DLD1 (cell line): ENCODE measurements around the gene RANGRF.
"Not testable (repeated sequence)": the region's sequence is repeated elsewhere in the genome, so short reads cannot be mapped to it uniquely, and the experiment has no call there.

ENCODE experiments used
- in situ Hi-C: cut with HindIII; loops from 2 replicates; pipeline ENCODE4 v1.10.0; 2017; ENCODE audit warnings: low sequenced_read_pairs

RANGRF gene, protein sequence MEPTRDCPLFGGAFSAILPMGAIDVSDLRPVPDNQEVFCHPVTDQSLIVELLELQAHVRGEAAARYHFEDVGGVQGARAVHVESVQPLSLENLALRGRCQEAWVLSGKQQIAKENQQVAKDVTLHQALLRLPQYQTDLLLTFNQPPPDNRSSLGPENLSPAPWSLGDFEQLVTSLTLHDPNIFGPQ

GRCh38 chr17:8288336-8289102 lies at the start of gene RANGRF:
Gene RANGRF (plus strand): TSS chr17:8288670. CDS start chr17:8288789, 119 bp downstream.
- in situ Hi-C loops: no loop called here

DNA sequence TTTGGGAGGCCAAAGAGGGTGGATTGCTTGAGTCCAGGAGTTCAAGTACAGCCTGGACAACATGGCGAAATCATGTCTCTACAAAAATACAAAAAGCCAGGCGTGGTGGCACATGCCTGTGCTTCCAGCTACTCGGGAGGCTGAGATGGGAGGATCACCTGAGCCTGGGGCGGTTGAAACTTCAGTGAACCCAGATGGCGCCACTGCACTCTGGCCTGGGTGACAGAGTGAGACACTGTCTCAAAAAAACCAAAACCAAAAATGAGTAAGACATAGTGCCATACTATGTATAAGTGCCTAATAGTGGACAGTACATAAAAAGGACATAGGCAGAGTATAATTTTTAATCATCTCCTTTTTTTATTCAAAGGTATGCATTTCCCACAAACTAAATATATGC lies 44.6 kb upstream of the RANGRF start:
- in situ Hi-C loops: no loop called here

DNA sequence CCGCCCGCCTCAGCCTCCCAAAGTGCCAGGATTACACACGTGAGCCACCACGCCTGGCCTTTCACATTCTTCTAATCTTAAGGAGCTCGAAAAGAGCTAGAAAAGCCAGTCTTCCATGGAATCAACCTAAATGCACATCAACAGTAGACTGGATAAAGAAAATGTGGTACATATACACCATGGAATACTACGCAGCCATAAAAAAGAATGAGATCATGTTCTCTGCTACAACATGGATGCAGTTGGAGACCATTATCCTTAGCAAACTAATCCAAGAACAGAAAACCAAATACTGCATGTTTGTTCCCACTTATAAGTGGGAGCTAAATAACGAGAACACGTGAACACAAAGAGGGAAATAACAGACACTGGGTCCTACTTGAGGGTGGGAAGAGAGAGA lies 43.7 kb upstream of the RANGRF start:
- in situ Hi-C loops: no loop called here

- in situ Hi-C loops: no loop called here
These were observed 39.5 kb upstream of the RANGRF start, which contains the start of gene PFAS for GRCh38 chr17:8248751-8249607. Gene PFAS (plus strand): TSS chr17:8249289. CDS start chr17:8253938, 4,649 bp downstream.

DNA sequence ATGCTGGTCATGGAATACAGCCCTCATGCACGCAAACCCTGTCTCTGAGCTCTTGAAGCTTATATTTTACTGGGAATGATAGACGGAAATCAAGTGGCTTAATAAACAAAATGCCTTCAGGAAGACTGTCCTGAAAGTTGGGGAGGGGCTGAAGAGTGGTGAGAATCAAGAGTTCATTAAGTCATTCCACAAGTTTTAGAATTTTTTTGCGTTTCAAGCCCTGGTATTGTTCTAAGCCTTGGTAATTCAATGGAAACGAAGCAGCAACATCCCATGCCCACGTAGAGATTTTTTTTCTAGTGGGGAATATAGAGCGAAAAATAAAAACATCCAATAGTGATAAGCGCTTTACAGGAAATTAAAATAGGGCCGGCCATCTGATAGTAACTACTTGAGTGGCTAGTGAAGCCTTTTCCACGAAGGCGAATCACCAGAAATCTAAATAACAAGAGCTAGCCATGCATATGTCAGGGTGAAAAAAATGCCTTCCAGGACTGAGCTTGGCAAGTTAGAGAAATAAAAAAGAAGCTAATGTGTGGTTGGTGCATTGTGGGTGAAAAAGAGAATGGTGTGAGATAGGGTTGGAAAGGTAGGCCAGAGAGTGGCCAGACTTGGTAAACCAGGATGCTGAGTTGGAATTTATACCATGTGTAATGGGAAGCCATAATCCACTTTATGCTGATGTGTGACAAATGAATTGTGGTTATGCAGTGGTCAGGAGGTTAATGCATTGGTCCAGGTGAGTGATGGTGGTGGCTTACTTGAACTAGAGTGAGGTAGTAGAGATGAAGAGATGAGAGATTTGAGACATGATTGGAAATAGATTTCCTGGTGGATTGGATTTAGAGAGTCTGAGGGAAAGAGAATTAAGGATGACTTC lies 38.6 kb upstream of the RANGRF start:
- in situ Hi-C loops: no loop called here

GRCh38 chr17:8251411-8251810 lies 37.1 kb upstream of the RANGRF start:
- in situ Hi-C loops: not testable (repeated sequence)

GRCh38 chr17:8253801-8254200 lies 34.7 kb upstream of the RANGRF start:
- in situ Hi-C loops: no loop called here

GRCh38 chr17:8254881-8255280 lies 33.6 kb upstream of the RANGRF start:
- in situ Hi-C loops: no loop called here

- in situ Hi-C loops: no loop called here
These were observed 33.0 kb upstream of the RANGRF start for GRCh38 chr17:8255499-8255898.

DNA sequence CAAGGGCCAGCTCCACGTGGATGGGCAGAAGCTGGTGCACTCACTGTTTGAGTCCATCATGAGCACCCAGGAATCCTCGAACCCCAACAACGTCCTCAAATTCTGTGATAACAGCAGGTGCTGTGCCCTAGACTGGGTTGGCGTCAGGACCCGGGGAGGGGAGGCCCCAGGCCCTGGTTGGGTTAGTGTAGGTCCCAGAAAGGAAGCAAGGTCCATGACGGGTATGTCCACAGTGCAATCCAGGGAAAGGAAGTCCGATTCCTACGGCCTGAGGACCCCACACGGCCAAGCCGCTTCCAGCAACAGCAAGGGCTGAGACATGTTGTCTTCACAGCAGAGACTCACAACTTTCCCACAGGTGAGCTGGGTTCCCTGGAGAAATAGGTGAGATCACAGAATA lies 32.2 kb upstream of the RANGRF start:
- in situ Hi-C loops: no loop called here

DNA sequence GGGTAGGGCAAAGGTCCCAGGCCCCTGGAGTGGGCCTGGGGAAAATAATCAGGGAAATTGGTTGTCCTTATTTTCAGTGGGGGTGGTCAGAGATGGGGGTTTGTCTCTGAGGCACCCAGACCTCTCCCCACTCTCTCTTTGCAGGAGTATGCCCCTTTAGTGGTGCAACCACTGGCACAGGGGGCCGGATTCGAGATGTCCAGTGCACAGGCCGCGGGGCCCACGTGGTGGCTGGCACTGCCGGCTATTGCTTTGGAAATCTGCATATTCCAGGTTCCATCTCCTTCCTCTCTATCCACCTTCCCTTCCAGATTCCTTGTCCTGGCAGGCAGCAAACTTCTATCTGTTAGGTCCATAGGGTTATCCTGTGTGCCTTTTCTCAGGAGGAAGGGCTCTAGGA lies 31.8 kb upstream of the RANGRF start:
- in situ Hi-C loops: no loop called here

GRCh38 chr17:8257801-8258200 lies 30.7 kb upstream of the RANGRF start:
- in situ Hi-C loops: no loop called here

DNA sequence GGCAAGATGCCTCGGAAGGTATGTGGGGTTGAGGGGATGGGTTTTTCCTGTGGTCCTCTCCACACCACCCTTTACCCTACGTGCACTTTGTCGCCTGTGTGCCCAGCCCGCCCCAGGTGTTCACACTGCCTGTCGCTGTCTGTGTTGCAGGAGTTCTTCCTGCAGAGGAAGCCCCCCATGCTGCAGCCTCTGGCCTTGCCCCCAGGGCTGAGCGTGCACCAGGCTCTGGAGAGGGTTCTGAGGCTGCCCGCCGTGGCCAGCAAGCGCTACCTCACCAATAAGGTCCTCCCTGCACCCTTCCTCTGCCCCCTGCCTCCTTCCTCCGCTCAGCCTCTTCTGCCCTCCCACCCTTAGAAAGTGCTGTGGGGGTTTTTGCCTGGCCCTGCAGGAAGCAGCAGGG lies 24.1 kb upstream of the RANGRF start:
- in situ Hi-C loops: no loop called here

DNA sequence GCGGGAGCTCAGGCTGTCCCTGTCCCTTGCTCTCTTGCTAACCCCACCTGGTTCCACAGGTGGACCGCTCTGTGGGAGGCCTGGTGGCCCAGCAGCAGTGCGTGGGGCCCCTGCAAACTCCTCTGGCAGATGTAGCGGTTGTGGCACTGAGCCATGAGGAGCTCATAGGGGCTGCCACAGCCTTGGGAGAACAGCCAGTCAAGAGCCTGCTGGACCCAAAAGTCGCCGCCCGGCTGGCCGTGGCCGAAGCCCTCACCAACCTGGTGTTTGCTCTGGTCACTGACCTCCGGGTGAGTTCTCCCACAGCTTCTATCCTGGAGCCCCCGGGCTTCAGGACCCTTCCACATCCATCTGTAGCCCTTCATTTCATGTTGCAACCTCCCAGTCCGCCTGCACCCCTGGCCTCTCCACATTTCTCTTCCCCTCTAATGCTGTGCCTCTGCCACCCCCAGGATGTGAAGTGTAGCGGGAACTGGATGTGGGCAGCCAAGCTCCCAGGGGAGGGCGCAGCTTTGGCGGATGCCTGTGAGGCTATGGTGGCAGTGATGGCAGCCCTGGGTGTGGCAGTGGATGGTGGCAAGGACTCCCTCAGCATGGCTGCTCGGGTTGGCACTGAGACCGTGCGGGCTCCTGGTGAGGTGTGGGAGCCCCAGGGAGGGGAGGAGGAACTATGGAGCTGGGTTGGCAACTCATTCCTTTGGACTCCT lies 23.5 kb upstream of the RANGRF start:
- in situ Hi-C loops: no loop called here

DNA sequence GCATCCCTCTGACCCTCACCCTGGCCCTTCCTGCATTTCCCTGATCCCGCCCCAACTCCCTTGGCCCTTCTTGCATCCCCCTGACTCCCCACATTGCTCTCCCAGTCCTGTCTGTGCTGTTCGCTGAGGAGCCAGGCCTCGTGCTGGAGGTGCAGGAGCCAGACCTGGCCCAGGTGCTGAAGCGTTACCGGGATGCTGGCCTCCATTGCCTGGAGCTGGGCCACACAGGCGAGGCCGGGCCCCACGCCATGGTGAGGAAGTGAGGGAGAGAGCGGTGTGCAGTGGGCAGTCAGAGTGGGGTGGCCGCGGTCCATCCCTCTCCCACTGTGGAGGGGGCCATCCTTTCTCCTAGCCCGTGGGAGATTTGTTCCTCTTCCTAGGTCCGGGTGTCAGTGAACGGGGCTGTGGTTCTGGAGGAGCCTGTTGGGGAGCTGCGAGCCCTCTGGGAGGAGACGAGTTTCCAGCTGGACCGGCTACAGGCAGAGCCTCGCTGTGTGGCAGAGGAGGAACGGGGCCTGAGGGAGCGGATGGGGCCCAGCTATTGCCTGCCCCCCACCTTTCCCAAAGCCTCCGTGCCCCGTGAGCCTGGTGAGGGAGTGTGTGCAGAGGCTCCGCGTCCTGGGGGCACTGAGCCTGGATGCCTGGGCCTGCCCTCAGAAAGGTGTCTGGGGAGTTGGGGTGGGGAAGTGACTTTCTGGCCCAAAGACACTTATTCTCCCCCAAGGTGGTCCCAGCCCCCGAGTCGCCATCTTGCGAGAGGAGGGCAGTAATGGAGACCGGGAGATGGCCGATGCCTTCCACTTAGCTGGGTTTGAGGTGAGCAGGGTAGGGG lies 21.6 kb upstream of the RANGRF start:
- in situ Hi-C loops: no loop called here

DNA sequence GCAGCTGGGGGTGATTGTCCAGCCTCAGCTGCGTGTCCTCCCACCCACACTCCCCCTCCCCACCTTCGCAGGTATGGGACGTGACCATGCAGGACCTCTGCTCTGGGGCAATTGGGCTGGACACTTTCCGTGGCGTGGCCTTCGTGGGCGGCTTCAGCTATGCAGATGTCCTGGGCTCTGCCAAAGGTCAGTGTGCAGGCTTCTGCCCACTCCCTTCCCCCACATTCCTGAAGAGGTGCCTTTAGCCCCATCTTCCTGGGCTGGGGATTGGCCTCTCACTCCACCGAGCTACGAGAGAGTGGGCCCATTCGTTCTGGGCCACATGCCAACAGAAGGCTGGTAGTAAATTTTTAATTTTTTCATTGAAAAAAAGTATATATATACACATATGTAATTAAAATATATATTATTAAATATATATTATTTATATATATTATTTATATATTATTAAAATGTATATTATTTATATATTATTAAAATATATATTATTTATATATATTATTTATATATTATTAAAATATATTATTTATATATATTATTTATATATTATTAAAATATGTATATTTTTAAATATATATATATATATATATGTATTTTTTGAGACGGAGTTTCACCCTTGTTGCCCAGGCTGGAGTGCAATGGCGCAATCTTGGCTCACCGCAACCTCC lies 20.9 kb upstream of the RANGRF start:
- in situ Hi-C loops: no loop called here

GRCh38 chr17:8268550-8269298 lies 19.7 kb upstream of the RANGRF start:
- in situ Hi-C loops: no loop called here

GRCh38 chr17:8272421-8272820 lies 16.0 kb upstream of the RANGRF start:
- in situ Hi-C loops: no loop called here
